H1 (cell line): ENCODE results near the gene MTCH2. TPM values are rescaled to one million over a fixed set of nuclear protein-coding genes. Genes with fewer than 3 reads are reported as not detected.

Experiments
- CTCF ChIA-PET: fragments of 300-600 bp; sonication (Branson Sonifier 250); formaldehyde crosslinking; loops from one replicate; lab custom pipeline; 2021; ENCODE audit not compliant: partially characterized antibody; lab: Charles Lee
- POLR2A ChIA-PET: fragments of 300-600 bp; sonication (Branson Sonifier 250); formaldehyde crosslinking; loops from one replicate; lab custom pipeline; 2021; ENCODE audit warnings: inconsistent platforms; ENCODE audit not compliant: partially characterized antibody; lab: Charles Lee
- DNase-seq, 2 experiments: peaks; one replicate each; pipeline versions ENCODE4 v3.0.0 to v3.0.0-alpha.2; 2010 to 2022; ENCODE audit warnings: low spot score in 2 of 2, low read depth in 1 of 2, mixed read lengths in 1 of 2
- FAIRE-seq: peaks from 2 replicates; lab custom pipeline; 2011; peaks lifted over from hg19 to GRCh38; lab: Jason Lieb, UNC
- H2AFZ ChIP-seq: 2 replicates; pipeline ENCODE4 v1.8.1; 2012; ENCODE audit warnings: low read length, inconsistent platforms
- H2AK5ac ChIP-seq: 2 replicates; pipeline ENCODE4 v1.6.1; 2013; ENCODE audit warnings: low read depth, low read length
- H2BK120ac ChIP-seq: replicated peaks from 2 replicates; pipeline ENCODE3; 2013; ENCODE audit warnings: low read depth, low read length, inconsistent platforms
- H2BK12ac ChIP-seq: 2 replicates; pipeline ENCODE4 v1.6.1; 2013; ENCODE audit warnings: low read depth, low read length
- H2BK15ac ChIP-seq: 2 replicates; pipeline ENCODE4 v1.6.1; 2013; ENCODE audit warnings: low read length
- H2BK20ac ChIP-seq: 2 replicates; pipeline ENCODE4 v1.6.1; 2013; ENCODE audit warnings: low read length
- H2BK5ac ChIP-seq: 2 replicates; pipeline ENCODE4 v1.6.1; 2013; ENCODE audit warnings: low read depth, low read length
- H3K14ac ChIP-seq: 2 replicates; pipeline ENCODE4 v1.6.1; 2013; ENCODE audit warnings: inconsistent platforms; ENCODE audit not compliant: insufficient read length
- H3K18ac ChIP-seq: 2 replicates; pipeline ENCODE4 v1.6.1; 2013; ENCODE audit warnings: low read length; ENCODE audit errors: extremely low read depth
- H3K23ac ChIP-seq: 2 replicates; pipeline ENCODE4 v1.6.1; 2013; ENCODE audit warnings: inconsistent platforms; ENCODE audit not compliant: insufficient read length
- H3K23me2 ChIP-seq: 2 replicates; pipeline ENCODE4 v1.6.1; 2013; ENCODE audit warnings: low read depth, low read length
- H3K27ac ChIP-seq: 2 replicates; pipeline ENCODE4 v1.6.1; 2011; ENCODE audit warnings: low read depth, low read length, inconsistent platforms
- H3K27me3 ChIP-seq, 4 experiments: replicated peaks in 1 of 4; 1 replicate in 1 of 4; 2 replicates in 3 of 4; pipeline versions ENCODE4 v1.6.1 to v1.8.1; 2011 to 2013; ENCODE audit warnings: low read length in 3 of 4, mild to moderate bottlenecking in 3 of 4, inconsistent platforms in 2 of 4, mixed read lengths in 2 of 4, moderate library complexity in 1 of 4; ENCODE audit not compliant: control insufficient read depth in 3 of 4, insufficient read depth in 3 of 4; ENCODE audit errors: extremely low read depth in 1 of 4
- H3K36me3 ChIP-seq, 4 experiments: 2 replicates each; pipeline versions ENCODE4 v1.6.1 to v1.8.1; 2011 to 2013; ENCODE audit warnings: mild to moderate bottlenecking in 4 of 4, low read length in 3 of 4, moderate library complexity in 2 of 4, control low read depth in 1 of 4, inconsistent platforms in 1 of 4; ENCODE audit not compliant: insufficient read depth in 4 of 4, control insufficient read depth in 2 of 4
- H3K4ac ChIP-seq: replicated peaks from 2 replicates; pipeline ENCODE3; 2013; ENCODE audit warnings: low read length, low read depth, mixed read lengths, inconsistent platforms; ENCODE audit not compliant: insufficient read length
- H3K4me1 ChIP-seq, 4 experiments: replicated peaks in 1 of 4; 1 replicate in 1 of 4; 2 replicates in 3 of 4; pipeline versions ENCODE4 v1.6.1 to v1.8.1; 2011 to 2013; ENCODE audit warnings: low read length in 3 of 4, inconsistent platforms in 2 of 4, mixed read lengths in 1 of 4; ENCODE audit not compliant: insufficient read depth in 4 of 4, control insufficient read depth in 3 of 4
- H3K4me2 ChIP-seq, 2 experiments: 2 replicates each; pipeline versions ENCODE4 v1.6.1 to v1.8.1; 2011 to 2013; ENCODE audit warnings: low read depth in 2 of 2, low read length in 2 of 2, control low read depth in 1 of 2, inconsistent platforms in 1 of 2, mild to moderate bottlenecking in 1 of 2; ENCODE audit not compliant: insufficient read depth in 1 of 2
- H3K4me3 ChIP-seq, 4 experiments: fragments of 200-600, 300-600 bp in 1 of 4; sonication (generic), shearing (Covaris generic), sonication (Bioruptor Twin) in 1 of 4; 2 replicates each; pipeline versions ENCODE4 v1.5.1 to v1.8.1; 2011 to 2016; ENCODE audit warnings: low read length in 4 of 4, low read depth in 3 of 4, control low read depth in 2 of 4, inconsistent platforms in 2 of 4, mild to moderate bottlenecking in 2 of 4, mixed read lengths in 1 of 4, moderate library complexity in 1 of 4; ENCODE audit not compliant: insufficient read depth in 2 of 4; ENCODE audit errors: extremely low read depth in 1 of 4
- H3K56ac ChIP-seq: replicated peaks from 2 replicates; pipeline ENCODE3; 2013; ENCODE audit warnings: low read depth, mild to moderate bottlenecking, mixed read lengths, low read length, inconsistent platforms; ENCODE audit not compliant: insufficient read length
- H3K79me1 ChIP-seq: 2 replicates; pipeline ENCODE4 v1.6.1; 2013; ENCODE audit warnings: low read depth, low read length, control low read depth
- H3K79me2 ChIP-seq, 2 experiments: 2 replicates each; pipeline versions ENCODE4 v1.6.1 to v1.8.1; 2012 to 2013; ENCODE audit warnings: low read length in 2 of 2, mild to moderate bottlenecking in 2 of 2, inconsistent platforms in 1 of 2; ENCODE audit not compliant: insufficient read depth in 2 of 2, control insufficient read depth in 1 of 2
- H3K9ac ChIP-seq, 4 experiments: replicated peaks in 1 of 4; 1 replicate in 1 of 4; 2 replicates in 3 of 4; pipeline versions ENCODE4 v1.6.1 to v1.8.1; 2011 to 2013; ENCODE audit warnings: low read depth in 3 of 4, low read length in 3 of 4, control low read depth in 2 of 4, mild to moderate bottlenecking in 2 of 4, moderate library complexity in 2 of 4, inconsistent platforms in 1 of 4; ENCODE audit errors: extremely low read depth in 1 of 4
- H3K9me3 ChIP-seq, 2 experiments: 2 replicates each; pipeline versions ENCODE4 v1.6.1 to v1.8.1; 2012 to 2013; ENCODE audit warnings: mild to moderate bottlenecking in 2 of 2, moderate library complexity in 2 of 2, control low read depth in 1 of 2, inconsistent platforms in 1 of 2, low read depth in 1 of 2, low read length in 1 of 2, mixed read lengths in 1 of 2; ENCODE audit not compliant: insufficient read depth in 2 of 2
- H4K20me1 ChIP-seq, 2 experiments: replicated peaks in 1 of 2; 2 replicates each; pipeline versions ENCODE3 to v1.8.1; 2011 to 2013; ENCODE audit warnings: inconsistent platforms in 2 of 2, low read length in 2 of 2, mild to moderate bottlenecking in 1 of 2; ENCODE audit not compliant: insufficient read depth in 2 of 2, control insufficient read depth in 1 of 2
- H4K5ac ChIP-seq: 2 replicates; pipeline ENCODE4 v1.6.1; 2013; ENCODE audit warnings: low read length, low read depth, mixed read lengths, inconsistent platforms; ENCODE audit not compliant: insufficient read length
- H4K8ac ChIP-seq: 2 replicates; pipeline ENCODE4 v1.8.0; 2013; ENCODE audit warnings: mild to moderate bottlenecking, moderate library complexity, low read length, inconsistent platforms; ENCODE audit not compliant: insufficient read depth; ENCODE audit errors: extremely low read depth
- H4K91ac ChIP-seq: replicated peaks from 2 replicates; pipeline ENCODE3; 2013; ENCODE audit warnings: low read length, mixed read lengths, inconsistent platforms; ENCODE audit not compliant: insufficient read length
- CBX5 ChIP-seq: fragments of 300-800, 300-1000 bp; sonication (generic); IDR thresholded peaks from 2 replicates; pipeline ENCODE4 v1.7.1; 2016; ENCODE audit warnings: antibody characterized with exemption, low read length, low read depth
- CBX8 ChIP-seq: fragments of 300-800, 300-1000 bp; sonication (generic); IDR thresholded peaks from 2 replicates; pipeline ENCODE4 v1.7.1; 2016; ENCODE audit warnings: low read depth, low read length, borderline replicate concordance
- EZH2 ChIP-seq: fragments of 200-600 bp; sonication (generic); IDR thresholded peaks from 2 replicates; pipeline ENCODE4 v1.7.1; 2012; ENCODE audit warnings: low read depth, mild to moderate bottlenecking, moderate library complexity, low read length, inconsistent platforms; ENCODE audit not compliant: severe bottlenecking
- FOSL1 ChIP-seq: IDR thresholded peaks from 2 replicates; pipeline ENCODE4 v1.6.1; 2011; ENCODE audit warnings: mild to moderate bottlenecking, low read depth, low read length, moderate library complexity; ENCODE audit not compliant: insufficient read depth
- GABPA ChIP-seq: IDR thresholded peaks from 2 replicates; pipeline ENCODE4 v1.6.1; 2011; ENCODE audit warnings: mild to moderate bottlenecking, low read length, moderate library complexity, borderline replicate concordance; ENCODE audit not compliant: insufficient read depth
- MAX ChIP-seq: IDR thresholded peaks from 2 replicates; pipeline ENCODE4 v1.6.1; 2012; ENCODE audit warnings: inconsistent platforms
- NANOG ChIP-seq: IDR thresholded peaks from 2 replicates; pipeline ENCODE4 v1.6.1; 2011; ENCODE audit warnings: low read length, low read depth, mild to moderate bottlenecking, inconsistent platforms; ENCODE audit not compliant: insufficient read depth, poor library complexity, severe bottlenecking
- POLR2A ChIP-seq, 2 experiments: IDR thresholded peaks; 1 replicate in 1 of 2; 2 replicates in 1 of 2; pipeline ENCODE4 v1.6.1; 2011; ENCODE audit warnings: low read depth in 2 of 2, low read length in 2 of 2, mild to moderate bottlenecking in 2 of 2; ENCODE audit errors: control extremely low read depth in 1 of 2
- RXRA ChIP-seq: IDR thresholded peaks from 2 replicates; pipeline ENCODE4 v1.6.1; 2011; ENCODE audit warnings: low read depth, mild to moderate bottlenecking, low read length, moderate library complexity; ENCODE audit not compliant: insufficient read depth
- WGBS, 2 experiments: shearing (Covaris generic) in 1 of 2; methylation state at CpG; one replicate each; pipeline versions ENCODE4 v1.1.6 to v1.1.7; 2013 to 2015; ENCODE audit warnings: low lambda C conversion rate in 2 of 2, mixed read lengths in 2 of 2, inconsistent platforms in 1 of 2, low coverage in 1 of 2, missing lambda C conversion rate in 1 of 2; ENCODE audit not compliant: insufficient replicate concordance in 2 of 2, insufficient coverage in 1 of 2, insufficient read length in 1 of 2; ENCODE audit errors: extremely low coverage in 1 of 2, missing lambda C conversion rate in 1 of 2; 5-methylcytosine and 5-hydroxymethylcytosine counted together
- polyA plus RNA-seq, 7 experiments: library from polyadenylated mRNA; depleted of rRNA in 3 of 7; stranded (reverse) in 5 of 7; unstranded in 2 of 7; fragments of >200 nt in 5 of 7; fragments of 200-250 nt in 2 of 7; gene quantifications; 1 replicate in 5 of 7; 2 replicates in 1 of 7; 4 replicates in 1 of 7; pipeline versions ENCODE4 v1.2.1 to v1.2.3, GENCODE V29; 2011 to 2013; ENCODE audit warnings: missing spikeins in 2 of 7, mixed read lengths in 2 of 7
- total RNA-seq: library from RNA; stranded (reverse); fragmentation: NEBNext Ultra II Directional; extraction: Animal tissue kit (Norgen Biotek cat#: 25700); gene quantifications from 2 replicates; pipeline ENCODE4 v1.2.1, GENCODE V29; 2021

Gene MTCH2
- total and polyA plus RNA-seq, 2 of the 8 experiments (the other 6 are each of a cell fraction or from before 2014, with no cell fraction given), result 157 to 171 TPM

GRCh38 chr11:47589977-47590861 lies 52.1 kb downstream of the MTCH2 start:
- DNase-seq, result peak in 1 of 2 experiments; percentile 56
- H3K23ac ChIP-seq, result no peak overlapping the region
- peaks cover 3 to 8% (median 4%) of the 10 kb centered on the region in 4 experiments; a peak in 6 of 7 replicates for H3K4me1 ChIP-seq
- no peak overlapping the region for H2BK20ac ChIP-seq
- H4K20me1 ChIP-seq, result no peaks in the 10 kb centered on the region
- no peaks in the 10 kb centered on the region for H3K36me3 ChIP-seq
- no peak overlapping the region for H3K4me3 ChIP-seq
- H2BK12ac ChIP-seq, result no peak overlapping the region
- H3K9me3 ChIP-seq, result no peaks in the 10 kb centered on the region
- H2AK5ac ChIP-seq, result no peak overlapping the region
- H3K4me2 ChIP-seq, result no peak overlapping the region
- H4K91ac ChIP-seq, result no peak overlapping the region
- peaks cover 2% of the 10 kb centered on the region; the same call in 1 of the 2 replicates for H3K23me2 ChIP-seq
- 89% methylated on average over 88 of the region's 122 CpGs; no CpG with 5 or more reads in 1 of the 2 experiments for WGBS, 2 experiments
- H2BK15ac ChIP-seq, result no peak overlapping the region
- no peak overlapping the region for H3K4ac ChIP-seq
- POLR2A ChIA-PET, result interaction anchor here (1.9 kb wide), 1 partner anchor 11 kb away, joined by 17 read pairs; the partner anchor contains the start of genes KBTBD4 and NDUFS3
- H3K14ac ChIP-seq, result no peak overlapping the region
- H2AFZ ChIP-seq, result no peak overlapping the region
- no peak overlapping the region for H3K27ac ChIP-seq
- H3K79me2 ChIP-seq, result no peaks in the 10 kb centered on the region
- TF ChIP-seq MAX, result no peak; the same call in 1 of the 2 replicates
- TF ChIP-seq CBX5, result no peak
- no peak for TF ChIP-seq CBX8
- no peak for TF ChIP-seq EZH2
- TF ChIP-seq POLR2A (IDR thresholded peaks at IDR 0.05; ENCODE audit: control extremely low read depth in 1 of 2, low read depth in 2 of 2, low read length in 2 of 2), result no peak
- no peak for TF ChIP-seq RXRA
- TF ChIP-seq FOSL1, result no peak
- TF ChIP-seq GABPA, result no peak
- no peak for TF ChIP-seq NANOG
- TF ChIP-seq, all 59 proteins: peak for 0
- FAIRE-seq, result no peak
- no peak overlapping the region for H2BK120ac ChIP-seq
- no peak overlapping the region for H3K9ac ChIP-seq
- no peak overlapping the region for H3K18ac ChIP-seq
- peak overlapping the region; percentile 68; the same call in 1 of the 2 replicates for H4K8ac ChIP-seq
- H3K56ac ChIP-seq, result no peak overlapping the region
- no peak overlapping the region for H4K5ac ChIP-seq
- no peaks in the 10 kb centered on the region for H3K79me1 ChIP-seq
- CTCF ChIA-PET, result interaction anchor here (0.5 to 2.8 kb wide), 3 partner anchors 26 to 85 kb away, joined by 3 to 8 read pairs (median 4); no protein-coding TSS in a partner anchor
- no peak overlapping the region for H2BK5ac ChIP-seq
- H3K27me3 ChIP-seq, result peaks cover 0 to 27% (median 24%) of the 10 kb centered on the region in 4 experiments; a peak in 6 of 7 replicates
